DMS53 treated with DMSO at 0.1 percent for 48 hours (cell line): ENCODE data around the gene UBAP2.

ENCODE experiments used
- DNase-seq: peaks from one replicate; lab custom pipeline; 2025; ENCODE audit not compliant: unreplicated experiment; lab: John Stamatoyannopoulos, UW

The UBAP2 gene

GRCh38 chr9:33880211-33881089 is 168.2 kb downstream of the UBAP2 start:
- DNase-seq: no peak

- DNase-seq: no peak
Measured at GRCh38 chr9:33878691-33879366, 169.9 kb downstream of the UBAP2 start.

GRCh38 chr9:33877727-33878489 is 170.8 kb downstream of the UBAP2 start:
- DNase-seq: no peak
